ENCODE data around the gene PARP8.

PARP8 gene

GRCh38 chr5:50829023-50829422, 162.6 kb downstream of the PARP8 start:
- no peak overlapping the region for H4K91ac ChIP-seq (ENCODE audit: low read length)
- H2BK5ac ChIP-seq (ENCODE audit: low read depth, low read length, poor library complexity, severe bottlenecking): no peak overlapping the region
- H3K23ac ChIP-seq (ENCODE audit: low read length in 2 of 2): no peak overlapping the region
- H3K14ac ChIP-seq (ENCODE audit: low read length in 2 of 2): no peak overlapping the region
- no peak overlapping the region for H2BK120ac ChIP-seq (ENCODE audit: low read depth, low read length)
- no peak overlapping the region for H3K4me2 ChIP-seq (ENCODE audit: low read length, poor library complexity, severe bottlenecking)
- no peak overlapping the region for H3K27ac ChIP-seq (ENCODE audit: low read length, poor library complexity, severe bottlenecking)
- H3K9ac ChIP-seq (ENCODE audit: low read length): no peak overlapping the region
- no peak overlapping the region for H2AK5ac ChIP-seq (ENCODE audit: low read length, severe bottlenecking)
- no peak overlapping the region for H2BK15ac ChIP-seq (ENCODE audit: low read depth, poor library complexity, severe bottlenecking)
- no peaks in the 10 kb centered on the region for H3K4me1 ChIP-seq (ENCODE audit: control insufficient read depth, insufficient read depth, low read depth, low read length)
- H3K18ac ChIP-seq (ENCODE audit: low read depth in 1 of 2, low read length in 2 of 2): no peak overlapping the region
- no peak overlapping the region for H2AFZ ChIP-seq (ENCODE audit: low read depth, low read length)
- H3K4ac ChIP-seq (ENCODE audit: low read depth in 1 of 2, low read length in 2 of 2): no peak overlapping the region
- no peak overlapping the region for H2BK12ac ChIP-seq (ENCODE audit: low read length in 2 of 2)
- no peaks in the 10 kb centered on the region for H3K79me1 ChIP-seq (replicated peaks; ENCODE audit: low read length, poor library complexity, severe bottlenecking)
- no peaks in the 10 kb centered on the region for H3K27me3 ChIP-seq (ENCODE audit: control insufficient read depth in 1 of 2, insufficient read depth in 1 of 2, low read length in 2 of 2)
- 85% methylated on average over 1 of the region's 1 CpG for WGBS
- no peak for DNase-seq
- H4K8ac ChIP-seq (ENCODE audit: low read length): no peak overlapping the region
- H3K4me3 ChIP-seq (ENCODE audit: insufficient read depth in 1 of 2, low read depth in 1 of 2, low read length in 2 of 2): no peak overlapping the region
- peaks cover 3 to 16% of the 10 kb centered on the region in 2 experiments for H3K36me3 ChIP-seq (ENCODE audit: control insufficient read depth in 1 of 2, insufficient read depth in 2 of 2, low read depth in 1 of 2, low read length in 2 of 2)
- no peaks in the 10 kb centered on the region for H3K9me3 ChIP-seq (ENCODE audit: control insufficient read depth, low read length)

DNA sequence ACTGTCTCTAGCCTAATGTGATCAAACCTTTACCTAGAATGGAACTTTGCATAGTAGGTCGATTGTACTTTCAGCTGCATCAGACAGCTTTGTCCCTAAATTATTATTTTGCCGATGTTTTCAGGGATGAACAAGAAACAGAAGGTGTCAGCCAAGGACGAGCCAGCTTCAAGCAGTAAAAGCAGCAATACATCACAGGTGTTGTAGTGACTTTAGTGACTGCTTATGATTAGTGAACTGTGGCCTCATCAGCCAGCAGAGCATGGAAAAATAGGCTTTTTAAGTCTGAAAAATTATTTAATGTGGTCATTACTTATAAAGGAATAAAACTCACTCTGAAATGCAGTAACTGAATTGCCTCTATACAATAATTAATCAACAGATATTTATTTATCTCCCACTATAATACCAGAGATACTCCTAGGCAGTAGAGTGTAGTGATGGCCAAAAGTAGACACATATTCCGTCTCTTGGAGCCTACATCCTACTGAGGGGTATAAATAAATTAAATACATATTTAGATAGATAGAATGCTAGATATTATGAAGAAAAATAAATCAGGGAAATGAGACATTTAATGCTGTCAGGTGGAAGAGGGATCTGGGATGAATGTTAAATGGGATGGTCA, 166.3 kb downstream of the PARP8 start:
- no peak overlapping the region for H2BK120ac ChIP-seq (ENCODE audit: low read depth, low read length)
- H3K14ac ChIP-seq (ENCODE audit: low read length in 2 of 2): no peak overlapping the region
- H2AFZ ChIP-seq (ENCODE audit: low read depth, low read length): no peak overlapping the region
- H3K4me3 ChIP-seq (ENCODE audit: insufficient read depth in 1 of 2, low read depth in 1 of 2, low read length in 2 of 2): no peak overlapping the region
- DNase-seq: no peak
- no peak overlapping the region for H3K18ac ChIP-seq (ENCODE audit: low read depth in 1 of 2, low read length in 2 of 2)
- no peak overlapping the region for H3K4ac ChIP-seq (ENCODE audit: low read depth in 1 of 2, low read length in 2 of 2)
- H2BK15ac ChIP-seq (ENCODE audit: low read depth, poor library complexity, severe bottlenecking): no peak overlapping the region
- no peak overlapping the region for H4K91ac ChIP-seq (ENCODE audit: low read length)
- no peak overlapping the region for H2BK5ac ChIP-seq (ENCODE audit: low read depth, low read length, poor library complexity, severe bottlenecking)
- no peak overlapping the region for H2AK5ac ChIP-seq (ENCODE audit: low read length, severe bottlenecking)
- no peak overlapping the region for H3K23ac ChIP-seq (ENCODE audit: low read length in 2 of 2)
- H3K36me3 ChIP-seq (ENCODE audit: control insufficient read depth in 1 of 2, insufficient read depth in 2 of 2, low read depth in 1 of 2, low read length in 2 of 2): peaks cover 6 to 25% of the 10 kb centered on the region in 2 experiments
- H3K79me1 ChIP-seq (replicated peaks; ENCODE audit: low read length, poor library complexity, severe bottlenecking): no peaks in the 10 kb centered on the region
- H3K4me2 ChIP-seq (ENCODE audit: low read length, poor library complexity, severe bottlenecking): no peak overlapping the region
- H3K27ac ChIP-seq (ENCODE audit: low read length, poor library complexity, severe bottlenecking): no peak overlapping the region
- no peaks in the 10 kb centered on the region for H3K4me1 ChIP-seq (ENCODE audit: control insufficient read depth, insufficient read depth, low read depth, low read length)
- 98% methylated on average over 3 of the region's 4 CpGs for WGBS
- no peaks in the 10 kb centered on the region for H3K9me3 ChIP-seq (ENCODE audit: control insufficient read depth, low read length)
- H2BK12ac ChIP-seq (ENCODE audit: low read length in 2 of 2): no peak overlapping the region
- H3K9ac ChIP-seq (ENCODE audit: low read length): no peak overlapping the region
- no peaks in the 10 kb centered on the region for H3K27me3 ChIP-seq (ENCODE audit: control insufficient read depth in 1 of 2, insufficient read depth in 1 of 2, low read length in 2 of 2)
- no peak overlapping the region for H4K8ac ChIP-seq (ENCODE audit: low read length)

- Histone ChIP-seq H3K18ac (ENCODE audit: low read depth in 1 of 2, low read length in 2 of 2) (no peak overlapping the region), H3K4me1 (ENCODE audit: control insufficient read depth, insufficient read depth, low read depth, low read length) (no peaks in the 10 kb centered on the region), H3K27ac (ENCODE audit: low read length, poor library complexity, severe bottlenecking) (no peak overlapping the region), H3K27me3 (ENCODE audit: control insufficient read depth in 1 of 2, insufficient read depth in 1 of 2, low read length in 2 of 2) (no peaks in the 10 kb centered on the region), H3K23ac (ENCODE audit: low read length in 2 of 2) (no peak overlapping the region), H2AFZ (ENCODE audit: low read depth, low read length) (no peak overlapping the region), H3K36me3 (ENCODE audit: control insufficient read depth in 1 of 2, insufficient read depth in 2 of 2, low read depth in 1 of 2, low read length in 2 of 2) (peaks cover 3 to 12% of the 10 kb centered on the region in 2 experiments), H3K4ac (ENCODE audit: low read depth in 1 of 2, low read length in 2 of 2) (no peak overlapping the region), H4K91ac (ENCODE audit: low read length) (no peak overlapping the region), H3K79me1 (replicated peaks; ENCODE audit: low read length, poor library complexity, severe bottlenecking) (no peaks in the 10 kb centered on the region), H2BK15ac (ENCODE audit: low read depth, poor library complexity, severe bottlenecking) (no peak overlapping the region), H3K9ac (ENCODE audit: low read length) (no peak overlapping the region), H3K4me3 (ENCODE audit: insufficient read depth in 1 of 2, low read depth in 1 of 2, low read length in 2 of 2) (no peak overlapping the region), H2AK5ac (ENCODE audit: low read length, severe bottlenecking) (no peak overlapping the region), H2BK5ac (ENCODE audit: low read depth, low read length, poor library complexity, severe bottlenecking) (no peak overlapping the region), H3K9me3 (ENCODE audit: control insufficient read depth, low read length) (no peaks in the 10 kb centered on the region), H3K14ac (ENCODE audit: low read length in 2 of 2) (no peak overlapping the region), H3K4me2 (ENCODE audit: low read length, poor library complexity, severe bottlenecking) (no peak overlapping the region), H2BK120ac (ENCODE audit: low read depth, low read length) (no peak overlapping the region), H2BK12ac (ENCODE audit: low read length in 2 of 2) (no peak overlapping the region), H4K8ac (ENCODE audit: low read length) (no peak overlapping the region)
- 90% methylated on average over 2 of the region's 2 CpGs for WGBS
- DNase-seq: no peak
These were observed 169.9 kb downstream of the PARP8 start for GRCh38 chr5:50836356-50836755.

- no peak overlapping the region for H3K18ac ChIP-seq (ENCODE audit: low read depth in 1 of 2, low read length in 2 of 2)
- H3K9ac ChIP-seq (ENCODE audit: low read length): no peak overlapping the region
- H3K4me3 ChIP-seq (ENCODE audit: insufficient read depth in 1 of 2, low read depth in 1 of 2, low read length in 2 of 2): no peak overlapping the region
- no peak for DNase-seq
- H2AK5ac ChIP-seq (ENCODE audit: low read length, severe bottlenecking): no peak overlapping the region
- H4K91ac ChIP-seq (ENCODE audit: low read length): no peak overlapping the region
- no peak overlapping the region for H3K27ac ChIP-seq (ENCODE audit: low read length, poor library complexity, severe bottlenecking)
- no peak overlapping the region for H3K4ac ChIP-seq (ENCODE audit: low read depth in 1 of 2, low read length in 2 of 2)
- no peak overlapping the region for H2BK12ac ChIP-seq (ENCODE audit: low read length in 2 of 2)
- H3K4me2 ChIP-seq (ENCODE audit: low read length, poor library complexity, severe bottlenecking): no peak overlapping the region
- no peak overlapping the region for H2BK15ac ChIP-seq (ENCODE audit: low read depth, poor library complexity, severe bottlenecking)
- H3K23ac ChIP-seq (ENCODE audit: low read length in 2 of 2): no peak overlapping the region
- H3K79me1 ChIP-seq (replicated peaks; ENCODE audit: low read length, poor library complexity, severe bottlenecking): no peaks in the 10 kb centered on the region
- no peaks in the 10 kb centered on the region for H3K9me3 ChIP-seq (ENCODE audit: control insufficient read depth, low read length)
- no peak overlapping the region for H2BK120ac ChIP-seq (ENCODE audit: low read depth, low read length)
- no peak overlapping the region for H3K14ac ChIP-seq (ENCODE audit: low read length in 2 of 2)
- H2AFZ ChIP-seq (ENCODE audit: low read depth, low read length): no peak overlapping the region
- no peak overlapping the region for H4K8ac ChIP-seq (ENCODE audit: low read length)
- H3K4me1 ChIP-seq (ENCODE audit: control insufficient read depth, insufficient read depth, low read depth, low read length): no peaks in the 10 kb centered on the region
- H3K27me3 ChIP-seq (ENCODE audit: control insufficient read depth in 1 of 2, insufficient read depth in 1 of 2, low read length in 2 of 2): no peaks in the 10 kb centered on the region
- H2BK5ac ChIP-seq (ENCODE audit: low read depth, low read length, poor library complexity, severe bottlenecking): no peak overlapping the region
- H3K36me3 ChIP-seq (ENCODE audit: control insufficient read depth in 1 of 2, insufficient read depth in 2 of 2, low read depth in 1 of 2, low read length in 2 of 2): peaks cover 3 to 6% of the 10 kb centered on the region in 2 experiments
These were observed 173.0 kb downstream of the PARP8 start for GRCh38 chr5:50839472-50839871.

All from mesenchymal stem cell (in vitro differentiated cells and primary cell).